Measurements from ENCODE around the gene ASB1.
"Not testable (repeated sequence)": the region's sequence is repeated elsewhere in the genome, so short reads cannot be mapped to it uniquely, and the experiment has no call there.

The ASB1 gene

DNA sequence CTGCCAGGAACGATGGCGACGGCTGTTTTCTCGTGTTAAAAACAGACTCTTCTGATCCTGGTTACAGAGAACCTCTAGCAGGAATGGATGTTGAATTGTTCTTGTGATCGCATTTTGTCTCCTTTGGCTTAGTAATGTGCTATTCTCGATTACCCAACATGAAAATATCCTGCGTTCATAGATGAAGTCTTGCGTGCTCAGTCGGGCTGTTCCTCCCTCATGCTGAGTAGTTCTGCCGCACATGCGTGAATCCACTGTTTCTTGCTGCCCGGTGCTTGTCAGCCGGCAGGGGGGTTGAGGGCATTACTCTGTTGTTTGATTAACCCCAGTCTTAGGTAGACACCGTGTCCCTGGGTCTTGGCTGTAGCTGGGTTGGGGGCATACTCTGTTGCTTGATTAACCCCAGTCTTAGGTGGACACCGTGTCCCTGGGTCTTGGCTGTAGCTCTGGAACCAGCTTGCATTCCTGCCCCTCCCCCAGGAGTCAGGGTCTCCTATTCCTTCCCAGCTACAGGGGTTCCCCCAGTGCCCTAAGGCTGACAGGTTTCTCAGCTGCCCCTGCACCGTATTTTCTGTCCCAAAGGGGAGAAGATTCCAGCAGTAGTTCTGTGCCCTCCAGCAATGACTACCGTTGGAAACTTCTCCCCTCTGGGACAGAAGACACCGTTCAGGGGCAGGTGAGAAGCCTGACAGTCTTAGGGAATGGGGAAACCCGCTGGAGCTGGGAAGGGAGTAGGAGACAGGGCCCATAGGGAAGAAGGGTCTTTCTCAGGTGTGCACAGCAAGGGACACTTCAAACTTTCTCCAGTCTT, 22.1 kb upstream of the ASB1 start:
- DNase-seq (ENCODE audit: low spot score), result no peak

- DNase-seq (ENCODE audit: low spot score), result not testable (repeated sequence)
Measured at GRCh38 chr2:238405217-238405555, 21.5 kb upstream of the ASB1 start.

GRCh38 chr2:238406221-238406997, 20.3 kb upstream of the ASB1 start:
- no peak for DNase-seq (ENCODE audit: low spot score)

- DNase-seq (ENCODE audit: low spot score), result no peak
Measured at GRCh38 chr2:238406998-238407285, 19.8 kb upstream of the ASB1 start.

DNA sequence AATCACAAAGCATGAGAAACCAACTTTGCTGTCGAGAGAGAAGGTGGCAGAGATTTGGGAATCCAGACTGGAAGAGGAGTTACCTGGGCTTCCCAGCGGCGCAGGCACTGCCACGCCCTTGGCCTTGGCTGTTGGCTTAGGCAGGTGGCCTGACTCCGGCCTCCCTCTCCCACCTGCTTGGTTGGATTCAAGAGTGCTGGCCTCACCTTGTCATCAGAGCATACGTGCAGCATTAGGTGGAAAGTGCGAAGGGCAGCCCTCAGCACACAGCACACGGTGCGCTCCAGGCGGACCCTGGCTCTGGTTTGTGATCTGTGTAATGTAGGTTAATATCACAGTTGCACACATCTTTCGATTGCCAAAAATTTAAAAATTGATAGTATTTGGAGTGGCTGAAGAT, 19.2 kb upstream of the ASB1 start:
- no peak for DNase-seq (ENCODE audit: low spot score)

GRCh38 chr2:238408615-238409340, 17.9 kb upstream of the ASB1 start:
- DNase-seq (ENCODE audit: low spot score), result no peak

DNA sequence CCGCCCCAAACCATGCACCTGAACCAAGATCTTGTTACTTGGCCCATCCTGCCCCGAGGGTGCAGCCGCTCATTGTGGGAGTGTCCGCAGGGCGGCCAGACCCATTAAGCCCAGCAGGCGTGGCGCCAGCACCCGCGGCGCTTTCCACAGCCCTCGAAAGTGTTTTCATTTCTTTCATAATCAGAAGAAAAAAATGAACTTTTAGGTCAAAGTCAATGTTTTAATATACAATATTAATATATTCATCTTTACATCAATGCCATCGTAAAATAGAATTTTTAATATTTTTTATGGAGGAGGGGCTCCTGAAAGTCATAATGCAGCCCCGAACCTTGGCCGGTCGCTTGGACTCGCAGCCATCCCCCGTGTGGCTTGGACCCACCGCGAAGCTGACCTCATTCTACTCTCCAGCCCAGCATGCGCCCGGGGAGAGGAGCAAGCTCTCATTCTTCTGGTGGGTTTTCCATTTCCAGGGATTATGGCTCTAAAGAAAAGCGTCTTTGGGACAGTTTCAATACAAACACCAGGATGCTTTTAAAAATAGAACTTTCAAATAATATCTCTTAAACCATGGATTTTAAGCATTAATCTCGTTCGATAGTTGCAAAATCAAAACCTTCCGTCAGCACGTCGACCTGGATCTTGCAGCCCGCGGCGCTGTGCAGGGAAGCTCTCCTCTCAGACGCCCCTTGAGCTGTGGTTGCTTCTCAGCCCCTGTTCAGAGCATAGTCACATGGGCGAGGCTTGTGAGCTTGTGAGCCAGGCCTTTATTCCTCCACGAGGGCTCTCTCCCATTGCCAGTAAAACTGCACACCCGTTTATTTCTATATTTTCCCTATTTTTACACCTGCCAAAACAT, 17.2 kb upstream of the ASB1 start:
- DNase-seq (ENCODE audit: low spot score), result no peak

GRCh38 chr2:238412067-238412767, 14.5 kb upstream of the ASB1 start:
- DNase-seq (ENCODE audit: low spot score), result no peak

DNA sequence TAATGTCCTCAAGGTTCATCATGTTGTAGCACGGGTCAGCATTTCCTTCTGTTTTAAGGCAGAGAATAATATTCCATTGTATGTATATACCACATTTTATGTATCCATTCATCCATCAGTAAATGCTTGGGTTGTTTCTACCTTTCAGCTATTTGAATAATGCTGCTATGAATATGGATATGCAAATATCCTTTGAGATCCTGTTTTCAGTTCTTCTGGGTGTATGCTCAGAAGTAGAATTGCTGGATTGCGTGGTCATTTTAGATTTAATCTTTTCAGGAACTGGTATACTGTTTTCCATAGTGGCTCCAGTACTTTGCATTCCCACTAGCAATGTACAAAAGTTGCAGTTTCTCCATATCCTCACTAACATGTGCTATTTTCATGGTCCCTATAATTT, 13.4 kb upstream of the ASB1 start:
- no peak for DNase-seq (ENCODE audit: low spot score)

- no peak for DNase-seq (ENCODE audit: low spot score)
Measured at GRCh38 chr2:238415036-238415764, 11.5 kb upstream of the ASB1 start.

DNA sequence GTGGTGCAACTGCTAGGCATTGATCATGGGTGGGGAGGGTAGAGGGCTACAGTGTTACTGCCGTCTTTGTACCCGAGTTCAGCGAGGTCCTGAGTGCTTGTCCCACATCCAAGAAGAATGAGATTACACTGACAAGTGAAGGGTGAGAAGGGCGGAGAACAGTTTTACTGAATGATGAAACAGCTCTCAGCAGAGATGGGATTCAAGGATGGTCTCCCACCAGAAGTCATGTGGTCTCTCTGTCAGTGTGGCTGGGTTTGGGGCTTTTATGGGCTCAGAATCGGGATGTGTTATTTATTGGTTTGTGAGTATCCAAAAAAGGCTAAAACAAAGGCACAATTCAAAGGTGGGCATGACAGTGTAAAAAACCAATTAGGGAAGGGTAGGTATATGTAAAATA, 10.8 kb upstream of the ASB1 start:
- DNase-seq (ENCODE audit: low spot score), result no peak

- no peak for DNase-seq (ENCODE audit: low spot score)
Measured at GRCh38 chr2:238418196-238418998, 8.3 kb upstream of the ASB1 start.

GRCh38 chr2:238418999-238419546, 7.7 kb upstream of the ASB1 start:
- DNase-seq (ENCODE audit: low spot score), result no peak

GRCh38 chr2:238420442-238420841, 6.3 kb upstream of the ASB1 start:
- DNase-seq (ENCODE audit: low spot score), result no peak

DNA sequence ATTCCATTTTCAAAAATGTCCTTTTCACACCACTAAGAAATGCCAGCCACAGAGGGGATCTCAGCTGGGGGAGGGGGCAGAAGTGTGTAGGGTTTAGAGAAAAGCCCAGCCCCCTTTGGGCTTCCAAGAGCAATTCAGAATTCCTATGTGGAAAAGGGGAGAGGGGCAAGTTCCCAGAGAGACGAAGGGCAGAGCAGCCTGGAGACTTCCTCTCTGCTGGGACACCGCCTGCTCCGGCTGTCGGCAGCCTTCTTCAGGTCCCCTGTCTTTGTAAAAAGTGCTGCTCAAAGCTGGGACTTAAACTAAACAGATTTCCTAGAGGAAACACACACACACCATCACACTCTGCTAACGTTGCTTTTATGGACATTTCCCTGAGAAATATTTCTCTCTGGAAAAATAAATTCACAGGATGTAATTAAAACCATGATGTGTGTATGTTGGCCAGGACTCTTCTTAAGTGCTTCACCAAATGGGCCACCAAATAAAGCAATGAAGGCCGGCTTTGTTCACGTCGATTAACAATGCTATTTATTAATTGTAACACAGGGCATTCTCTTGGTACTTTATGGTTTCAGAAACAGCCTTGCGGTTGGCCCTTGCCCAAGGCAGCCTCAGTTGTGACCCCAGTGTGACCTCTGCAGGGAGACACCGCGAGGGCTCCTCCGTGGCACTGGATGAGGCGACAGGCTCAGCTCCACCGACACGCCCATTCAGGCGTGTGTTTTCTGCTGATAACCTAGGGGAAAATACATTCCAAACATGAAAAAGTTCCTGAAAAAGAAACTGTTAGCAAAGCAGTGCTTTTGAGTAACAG, 5.6 kb upstream of the ASB1 start:
- no peak for DNase-seq (ENCODE audit: low spot score)

- no peak for DNase-seq (ENCODE audit: low spot score)
Measured at GRCh38 chr2:238421695-238422035, 5.1 kb upstream of the ASB1 start.

DNA sequence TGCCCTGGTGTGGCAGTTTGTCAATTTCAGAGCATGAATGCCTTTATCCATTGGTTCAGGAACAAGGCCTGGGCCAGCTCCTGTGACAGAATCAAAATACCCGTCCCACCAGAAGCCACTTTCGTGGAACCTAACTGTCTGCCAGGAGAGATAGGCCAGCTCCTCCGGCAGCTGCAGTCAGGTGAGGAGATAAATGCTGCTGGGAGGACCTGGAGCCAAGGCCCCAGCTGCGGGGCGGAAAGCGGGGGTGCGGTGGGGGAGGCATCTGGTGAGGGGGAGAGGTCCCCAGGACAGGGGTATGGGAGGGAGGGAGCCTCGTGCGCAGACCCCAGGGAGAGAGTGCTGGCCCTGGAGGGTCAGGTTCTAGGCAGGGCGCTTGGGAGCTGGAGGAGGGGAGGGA, 4.4 kb upstream of the ASB1 start:
- DNase-seq (ENCODE audit: low spot score), result no peak

DNA sequence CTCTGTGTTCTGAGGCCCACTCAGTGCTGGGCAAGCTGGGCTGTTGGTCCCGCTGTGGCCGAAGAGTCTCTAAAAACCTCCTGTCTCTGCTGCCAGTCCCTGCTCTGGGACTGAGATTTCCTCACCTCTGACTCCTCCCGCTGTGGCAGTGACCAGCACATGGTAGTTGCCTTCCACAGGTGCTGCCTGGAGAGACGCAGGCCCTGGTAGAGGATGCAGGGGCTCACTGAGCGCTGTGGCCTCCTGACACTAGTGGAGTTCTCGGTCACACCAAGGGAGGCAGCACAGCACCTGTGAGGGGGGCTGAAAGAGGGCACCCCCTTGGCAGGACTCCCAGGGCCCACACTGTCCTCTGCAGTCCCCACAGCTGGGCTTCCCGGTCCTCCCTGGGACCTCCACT, 3.8 kb upstream of the ASB1 start:
- no peak for DNase-seq (ENCODE audit: low spot score)
